Measurements from ENCODE around the gene LARGE2. TPM values are rescaled to one million over a fixed set of nuclear protein-coding genes. Genes with fewer than 3 reads are reported as not detected.
"Not testable (repeated sequence)": the region's sequence is repeated elsewhere in the genome, so short reads cannot be mapped to it uniquely, and the experiment has no call there.

The LARGE2 gene
- total RNA-seq, 1 donor from 2014 or later = 6.6 TPM

GRCh38 chr11:45905095-45905494 is 17.4 kb upstream of the LARGE2 start:
- Histone ChIP-seq H3K27ac (no peak overlapping the region), H3K27me3 (no peaks in the 10 kb centered on the region), H3K9me3 (no peaks in the 10 kb centered on the region), H3K4me3 (no peak overlapping the region), H3K4me1 (peaks cover 36% of the 10 kb centered on the region), H3K36me3 (peaks cover 0 to 13% of the 10 kb centered on the region in 2 donors)
- no peak for TF ChIP-seq CTCF (IDR thresholded peaks at IDR 0.05)
- no peak for TF ChIP-seq POLR2A (IDR thresholded peaks at IDR 0.05)
- TF ChIP-seq POLR2AphosphoS5 (IDR thresholded peaks at IDR 0.05; ENCODE audit: insufficient read depth in 1 of 2, low read depth in 1 of 2) = no peak
- DNase-seq (ENCODE audit: extremely low spot score in 2 of 2) = no peak
- intact Hi-C loops (cut with DNase I) = no loop called here

GRCh38 chr11:45905576-45905975 is 16.9 kb upstream of the LARGE2 start:
- H3K27ac ChIP-seq = not testable (repeated sequence)

GRCh38 chr11:45906096-45906682 is 16.3 kb upstream of the LARGE2 start:
- Histone ChIP-seq H3K27me3 (no peaks in the 10 kb centered on the region), H3K4me1 (peaks cover 27% of the 10 kb centered on the region), H3K9me3 (no peaks in the 10 kb centered on the region), H3K27ac (no peak overlapping the region), H3K4me3 (no peak overlapping the region), H3K36me3 (peaks cover 0 to 19% of the 10 kb centered on the region in 2 donors)
- TF ChIP-seq POLR2A (IDR thresholded peaks at IDR 0.05) (no peak), CTCF (IDR thresholded peaks at IDR 0.05) (no peak), POLR2AphosphoS5 (IDR thresholded peaks at IDR 0.05; ENCODE audit: insufficient read depth in 1 of 2, low read depth in 1 of 2) (no peak)
- intact Hi-C loops (cut with DNase I) = no loop called here
- DNase-seq (ENCODE audit: extremely low spot score in 2 of 2) = no peak

More at GRCh38 chr11:45905576-45905975, 16.9 kb upstream of the LARGE2 start:
- intact Hi-C loops (cut with DNase I); H3K4me3 ChIP-seq; H3K27me3 ChIP-seq; H3K9me3 ChIP-seq; DNase-seq (ENCODE audit: extremely low spot score in 2 of 2): not testable (repeated sequence)
- H3K36me3 ChIP-seq = peaks cover 0 to 13% of the 10 kb centered on the region in 2 donors
- peaks cover 33% of the 10 kb centered on the region for H3K4me1 ChIP-seq

GRCh38 chr11:45906965-45907611 is 15.4 kb upstream of the LARGE2 start, which contains the start of gene FREY1:
Gene FREY1 (minus strand): TSS chr11:45907271. CDS start chr11:45907245, 26 bp downstream.
- Histone ChIP-seq H3K4me1 (peaks cover 23% of the 10 kb centered on the region), H3K36me3 (peaks cover 0 to 27% of the 10 kb centered on the region in 2 donors), H3K9me3 (no peaks in the 10 kb centered on the region), H3K27ac (no peak within 1 kb of the TSS), H3K27me3 (no peaks in the 10 kb centered on the region), H3K4me3 (no peak within 1 kb of the TSS)
- DNase-seq (ENCODE audit: extremely low spot score in 2 of 2) = no peak
- intact Hi-C loops (cut with DNase I) = no loop called here
- no peak for TF ChIP-seq POLR2AphosphoS5 (IDR thresholded peaks at IDR 0.05; ENCODE audit: insufficient read depth in 1 of 2, low read depth in 1 of 2)
- no peak for TF ChIP-seq POLR2A (IDR thresholded peaks at IDR 0.05)
- TF ChIP-seq CTCF (IDR thresholded peaks at IDR 0.05) = no peak

- Histone ChIP-seq H3K4me3 (no peak overlapping the region), H3K27me3 (no peaks in the 10 kb centered on the region), H3K4me1 (peaks cover 23% of the 10 kb centered on the region), H3K36me3 (peaks cover 0 to 28% of the 10 kb centered on the region in 2 donors), H3K27ac (no peak overlapping the region), H3K9me3 (no peaks in the 10 kb centered on the region)
- intact Hi-C loops (cut with DNase I) = no loop called here
- no peak for DNase-seq (ENCODE audit: extremely low spot score in 2 of 2)
- TF ChIP-seq POLR2AphosphoS5 (IDR thresholded peaks at IDR 0.05; ENCODE audit: insufficient read depth in 1 of 2, low read depth in 1 of 2) = no peak
- TF ChIP-seq POLR2A (IDR thresholded peaks at IDR 0.05) = no peak
- no peak for TF ChIP-seq CTCF (IDR thresholded peaks at IDR 0.05)
Measured at GRCh38 chr11:45907911-45908370, 14.5 kb upstream of the LARGE2 start.

All from vagina (tissue), 2 donors.